Measurements from ENCODE around the gene BCL7A. TPM values are rescaled to one million over a fixed set of nuclear protein-coding genes. Genes with fewer than 3 reads are reported as not detected.

BCL7A gene
- total and polyA plus RNA-seq, 9 of the 15 experiments (the other 6 are each of a cell fraction or from before 2014, with no cell fraction given): 0.25 to 21.9 (median 14.9) TPM

DNA sequence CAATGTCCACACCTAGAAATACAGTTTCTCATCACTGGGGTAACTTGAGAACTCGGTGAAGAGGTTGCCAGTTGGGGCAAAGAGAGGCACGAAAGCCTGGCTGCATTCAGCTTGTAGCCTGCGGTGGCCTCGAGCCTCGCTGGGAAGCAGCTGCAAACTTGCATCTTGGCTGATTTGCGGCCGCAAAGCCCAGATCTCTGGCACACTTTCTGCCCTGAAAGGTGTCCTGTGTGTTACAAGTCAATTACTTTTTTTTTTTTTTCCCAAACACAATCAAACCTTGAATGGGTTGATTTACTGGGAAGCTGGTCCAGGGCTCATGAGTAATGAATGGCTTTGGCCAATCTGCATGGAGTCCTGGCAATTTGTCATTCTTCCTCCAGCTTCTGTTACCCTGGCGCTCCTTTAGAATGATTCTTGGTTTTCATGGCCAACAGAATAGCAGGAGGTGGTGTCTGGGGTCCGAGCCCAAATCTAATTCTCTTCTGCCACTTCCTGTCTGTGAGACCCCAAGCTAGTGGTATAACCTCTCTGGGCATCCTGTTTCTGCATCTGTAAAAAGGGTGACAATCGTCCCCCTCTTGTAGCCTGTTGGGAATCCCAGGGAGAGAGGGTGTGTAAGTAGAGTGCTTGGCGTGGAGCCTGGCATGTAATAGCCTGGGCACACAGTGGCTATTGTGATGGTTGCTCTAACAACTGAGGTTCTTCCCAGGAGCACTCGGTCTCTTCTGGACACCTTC lies 6.7 kb downstream of the BCL7A start (continued):
- TF ChIP-seq, protein P1, sequence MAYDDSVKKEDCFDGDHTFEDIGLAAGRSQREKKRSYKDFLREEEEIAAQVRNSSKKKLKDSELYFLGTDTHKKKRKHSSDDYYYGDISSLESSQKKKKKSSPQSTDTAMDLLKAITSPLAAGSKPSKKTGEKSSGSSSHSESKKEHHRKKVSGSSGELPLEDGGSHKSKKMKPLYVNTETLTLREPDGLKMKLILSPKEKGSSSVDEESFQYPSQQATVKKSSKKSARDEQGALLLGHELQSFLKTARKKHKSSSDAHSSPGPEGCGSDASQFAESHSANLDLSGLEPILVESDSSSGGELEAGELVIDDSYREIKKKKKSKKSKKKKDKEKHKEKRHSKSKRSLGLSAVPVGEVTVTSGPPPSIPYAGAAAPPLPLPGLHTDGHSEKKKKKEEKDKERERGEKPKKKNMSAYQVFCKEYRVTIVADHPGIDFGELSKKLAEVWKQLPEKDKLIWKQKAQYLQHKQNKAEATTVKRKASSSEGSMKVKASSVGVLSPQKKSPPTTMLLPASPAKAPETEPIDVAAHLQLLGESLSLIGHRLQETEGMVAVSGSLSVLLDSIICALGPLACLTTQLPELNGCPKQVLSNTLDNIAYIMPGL (CRISPR knock-in tag; IDR thresholded peaks at IDR 0.05): no peak
- TF ChIP-seq, protein P2, sequence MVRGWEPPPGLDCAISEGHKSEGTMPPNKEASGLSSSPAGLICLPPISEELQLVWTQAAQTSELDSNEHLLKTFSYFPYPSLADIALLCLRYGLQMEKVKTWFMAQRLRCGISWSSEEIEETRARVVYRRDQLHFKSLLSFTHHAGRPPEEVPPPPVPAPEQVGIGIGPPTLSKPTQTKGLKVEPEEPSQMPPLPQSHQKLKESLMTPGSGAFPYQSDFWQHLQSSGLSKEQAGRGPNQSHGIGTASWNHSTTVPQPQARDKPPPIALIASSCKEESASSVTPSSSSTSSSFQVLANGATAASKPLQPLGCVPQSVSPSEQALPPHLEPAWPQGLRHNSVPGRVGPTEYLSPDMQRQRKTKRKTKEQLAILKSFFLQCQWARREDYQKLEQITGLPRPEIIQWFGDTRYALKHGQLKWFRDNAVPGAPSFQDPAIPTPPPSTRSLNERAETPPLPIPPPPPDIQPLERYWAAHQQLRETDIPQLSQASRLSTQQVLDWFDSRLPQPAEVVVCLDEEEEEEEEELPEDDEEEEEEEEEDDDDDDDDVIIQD (CRISPR knock-in tag; IDR thresholded peaks at IDR 0.05): no peak
- TF ChIP-seq ZBTB2 (IDR thresholded peaks at IDR 0.05) (no peak), MNT (conservative IDR thresholded peaks at IDR 0.05) (no peak), CHD7 (IDR thresholded peaks at IDR 0.05; ENCODE audit: low read depth, low read length) (no peak), ZKSCAN1 (IDR thresholded peaks at IDR 0.05; ENCODE audit: low read depth, low read length) (no peak), RBBP5 (IDR thresholded peaks at IDR 0.05; ENCODE audit: borderline replicate concordance, insufficient read depth, low read length, poor library complexity, severe bottlenecking) (no peak)
